ENCODE measurements around the gene CR2. TPM values are rescaled to one million over a fixed set of nuclear protein-coding genes. Genes with fewer than 3 reads are reported as not detected.
"Not testable (repeated sequence)": the region's sequence is repeated elsewhere in the genome, so short reads cannot be mapped to it uniquely, and the experiment has no call there.

Gene CR2
- total RNA-seq, 1 experiment from 2014 or later = not detected

- no peak for DNase-seq (ENCODE audit: low spot score)
Measured at GRCh38 chr1:207504438-207504837, 50.3 kb downstream of the CR2 start.

GRCh38 chr1:207510444-207510843 lies 56.3 kb downstream of the CR2 start:
- DNase-seq (ENCODE audit: low spot score) = no peak

GRCh38 chr1:207514890-207515289 lies 60.8 kb downstream of the CR2 start:
- no peak for DNase-seq (ENCODE audit: low spot score)

GRCh38 chr1:207516729-207517128 lies 62.6 kb downstream of the CR2 start:
- DNase-seq (ENCODE audit: low spot score) = no peak

GRCh38 chr1:207518608-207519236 lies 64.6 kb downstream of the CR2 start:
- DNase-seq (ENCODE audit: low spot score) = no peak

- DNase-seq (ENCODE audit: low spot score) = no peak
Measured at GRCh38 chr1:207519505-207520399, 65.6 kb downstream of the CR2 start.

GRCh38 chr1:207520400-207521345 lies 66.5 kb downstream of the CR2 start:
- not testable (repeated sequence) for DNase-seq (ENCODE audit: low spot score)

GRCh38 chr1:207525239-207525638 lies 71.1 kb downstream of the CR2 start:
- DNase-seq (ENCODE audit: low spot score) = not testable (repeated sequence)

- DNase-seq (ENCODE audit: low spot score) = not testable (repeated sequence)
Measured at GRCh38 chr1:207528401-207528800, 74.3 kb downstream of the CR2 start.

- not testable (repeated sequence) for DNase-seq (ENCODE audit: low spot score)
Measured at GRCh38 chr1:207536263-207536662, 82.1 kb downstream of the CR2 start.

Other genes with a start within 250 kb of the CR2 start
- gene CD55, start 132.7 kb upstream of the CR2 start, total RNA-seq (2014; rRNA removed; shearing (Covaris generic)) = 60.4 and 69.8 TPM in 2 replicates
- gene CR1, start 41.8 kb downstream of the CR2 start, total RNA-seq (2014; rRNA removed; shearing (Covaris generic)) = not detected in 2 replicates
- gene CR1L, start 190.8 kb downstream of the CR2 start, total RNA-seq (2014; rRNA removed; shearing (Covaris generic)) = not detected in 2 replicates